HG02970 (cell line): Measurements from ENCODE around the gene L1TD1.
"Not testable (repeated sequence)": the region's sequence is repeated elsewhere in the genome, so short reads cannot be mapped to it uniquely, and the experiment has no call there.

Source experiments
- ATAC-seq: cut with Tn5 transposase; IDR thresholded peaks from one replicate; pipeline ENCODE4 v1.9.1; 2021; ENCODE audit warnings: mild to moderate bottlenecking, moderate library complexity, moderate number of reproducible peaks; ENCODE audit not compliant: unreplicated experiment, low FRiP score

L1TD1 gene

DNA sequence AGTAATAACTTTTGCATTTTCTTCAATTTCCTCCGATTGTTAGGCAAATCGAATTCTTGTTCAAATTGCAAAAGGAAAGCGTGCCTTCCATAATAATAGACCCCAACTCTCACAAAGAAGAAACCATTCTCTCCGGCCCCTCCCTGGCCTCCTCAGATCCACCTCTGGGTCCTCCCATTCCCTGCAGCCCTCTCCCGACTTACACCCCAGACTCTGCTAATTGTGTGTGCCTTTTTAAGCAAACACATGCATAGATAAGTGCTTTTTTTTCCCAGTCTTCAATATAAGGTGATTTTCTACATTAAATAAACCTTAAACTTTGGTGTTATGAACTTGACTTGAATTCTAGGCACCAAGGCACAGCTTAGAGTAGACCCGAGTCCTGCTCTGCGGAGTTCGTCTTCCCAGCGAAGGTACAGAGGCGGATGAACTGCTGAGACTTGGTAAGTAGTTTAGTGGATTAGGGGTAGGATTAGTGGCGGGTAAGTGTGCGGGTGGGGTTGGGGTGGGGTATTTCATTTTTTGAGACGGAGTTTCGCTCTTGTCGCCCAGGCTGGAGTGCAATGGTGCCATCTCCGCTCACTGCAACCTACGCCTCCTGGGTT, 1.5 kb downstream of the L1TD1 start:
- no peak for ATAC-seq

GRCh38 chr1:62198069-62198780, 3.6 kb downstream of the L1TD1 start:
- no peak for ATAC-seq

- no peak for ATAC-seq
These were observed 4.1 kb downstream of the L1TD1 start for GRCh38 chr1:62198781-62199125.

DNA sequence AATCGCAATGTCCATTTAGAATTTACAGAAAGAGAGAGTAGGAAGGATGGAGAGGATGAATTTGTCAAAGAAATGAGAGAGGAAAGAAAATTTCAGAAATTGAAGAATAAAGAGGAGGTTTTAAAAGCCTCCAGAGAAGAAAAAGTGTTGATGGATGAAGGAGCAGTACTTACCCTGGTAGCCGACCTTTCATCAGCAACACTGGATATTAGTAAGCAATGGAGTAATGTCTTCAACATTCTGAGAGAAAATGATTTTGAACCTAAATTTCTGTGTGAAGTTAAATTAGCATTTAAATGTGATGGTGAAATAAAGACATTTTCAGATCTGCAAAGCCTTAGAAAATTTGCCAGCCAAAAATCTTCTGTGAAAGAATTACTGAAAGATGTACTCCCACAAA, 12.5 kb downstream of the L1TD1 start:
- ATAC-seq: no peak

DNA sequence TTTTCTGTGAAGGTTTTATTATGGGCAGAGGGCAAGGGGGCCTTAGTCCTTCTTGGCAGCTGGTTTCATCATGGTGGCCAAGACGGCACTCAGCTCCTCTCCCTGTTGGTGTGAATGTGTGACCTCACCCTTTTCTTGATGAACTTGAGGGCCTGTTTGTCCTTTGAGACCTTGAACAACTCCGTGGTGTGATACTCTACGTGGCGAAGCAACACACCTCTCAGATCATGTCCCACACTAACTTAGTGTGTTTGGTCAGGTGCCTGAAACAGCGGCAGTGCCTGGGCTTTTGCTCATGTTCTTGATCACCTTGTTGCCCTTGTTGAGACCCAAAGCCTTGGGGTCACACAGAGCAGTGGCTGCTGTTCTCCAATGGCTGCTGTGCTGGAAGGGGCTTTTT, 13.4 kb downstream of the L1TD1 start:
- ATAC-seq: no peak

- ATAC-seq: no peak
These were observed 14.3 kb downstream of the L1TD1 start for GRCh38 chr1:62208970-62209369.

GRCh38 chr1:62209931-62210595, 15.4 kb downstream of the L1TD1 start:
- no peak for ATAC-seq

GRCh38 chr1:62210960-62211359, 16.3 kb downstream of the L1TD1 start:
- no peak for ATAC-seq

DNA sequence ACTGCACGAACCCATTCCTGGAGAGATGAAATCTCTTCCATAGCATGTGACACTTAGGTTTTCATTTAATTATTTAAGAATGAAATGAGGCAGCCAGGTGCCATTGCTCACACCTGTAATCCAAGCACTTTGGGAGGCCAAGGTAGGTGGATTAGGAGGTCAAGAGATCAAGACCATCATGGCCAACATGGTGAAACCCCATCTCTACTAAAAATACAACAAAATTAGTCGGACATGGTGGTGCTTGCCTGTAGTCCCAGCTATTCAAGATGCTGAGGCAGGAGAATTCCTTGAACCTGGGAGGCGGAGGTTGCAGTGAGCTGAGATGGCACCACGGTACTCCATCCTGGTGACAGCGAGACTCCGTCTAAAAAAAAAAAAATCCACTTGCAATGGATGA, 17.8 kb downstream of the L1TD1 start:
- ATAC-seq: no peak

DNA sequence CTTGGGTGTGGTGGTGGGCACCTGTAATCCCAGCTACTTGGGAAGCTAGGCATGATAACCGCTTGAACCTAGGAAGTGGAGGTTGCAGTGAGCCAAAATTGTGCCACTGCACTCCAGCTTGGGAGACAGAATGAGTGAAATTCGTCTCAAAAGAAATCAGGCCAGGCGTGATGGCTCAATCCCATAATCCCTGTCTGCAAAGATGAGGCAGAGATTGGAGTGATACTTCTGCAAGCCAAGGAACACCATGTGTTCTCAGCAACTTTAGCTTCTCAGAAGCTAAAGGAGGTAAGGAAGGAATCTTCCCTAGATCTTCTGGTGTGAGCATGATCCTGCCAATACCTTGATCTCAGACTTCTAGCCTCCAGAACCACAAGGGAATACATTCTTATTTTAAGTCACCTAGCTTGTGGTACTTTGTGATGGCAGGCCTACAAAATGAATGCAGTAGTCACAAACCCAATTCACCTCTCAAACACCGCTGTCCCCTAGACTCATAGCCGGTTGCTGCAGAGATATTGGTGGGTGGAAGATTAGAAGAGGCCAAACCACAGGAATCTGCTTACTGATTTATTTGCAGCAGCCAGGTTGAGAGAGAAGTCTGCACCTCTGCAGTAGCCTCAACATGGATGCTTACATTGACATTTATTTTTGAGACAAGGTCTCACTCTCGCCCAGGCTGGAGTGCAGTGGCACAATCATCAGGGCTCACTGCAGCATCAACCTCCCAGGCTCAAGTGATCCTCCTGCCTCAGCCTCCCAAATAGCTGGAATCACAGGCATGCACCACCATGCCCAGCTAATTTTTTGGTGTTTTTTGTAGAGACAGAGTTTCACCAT, 18.6 kb downstream of the L1TD1 start:
- ATAC-seq: no peak

GRCh38 chr1:62218604-62219003, 24.0 kb downstream of the L1TD1 start:
- ATAC-seq: no peak

GRCh38 chr1:62220456-62220855, 25.8 kb downstream of the L1TD1 start:
- ATAC-seq: not testable (repeated sequence)

GRCh38 chr1:62221171-62221570, 26.5 kb downstream of the L1TD1 start:
- no peak for ATAC-seq

- ATAC-seq: no peak
These were observed 27.7 kb downstream of the L1TD1 start for GRCh38 chr1:62222321-62222720.

DNA sequence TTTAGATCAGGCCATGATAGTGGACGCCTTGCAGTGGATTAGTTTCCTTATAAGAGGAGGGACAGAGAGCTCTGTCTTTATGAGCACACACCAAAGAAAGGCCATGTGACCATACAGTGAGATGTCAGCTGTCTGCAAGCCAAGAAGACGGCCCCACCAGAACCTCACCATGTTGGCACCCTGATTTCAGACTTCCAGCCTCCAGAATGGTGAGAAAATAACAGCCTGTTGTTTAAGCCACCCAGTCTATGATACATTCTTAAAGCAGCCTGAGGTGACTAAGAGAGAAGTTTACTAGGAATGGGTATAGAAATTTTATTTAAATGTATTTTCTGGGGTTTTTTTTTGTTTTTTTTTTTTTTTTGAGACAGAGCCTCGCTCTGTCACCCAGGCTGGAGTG, 29.5 kb downstream of the L1TD1 start:
- no peak for ATAC-seq

DNA sequence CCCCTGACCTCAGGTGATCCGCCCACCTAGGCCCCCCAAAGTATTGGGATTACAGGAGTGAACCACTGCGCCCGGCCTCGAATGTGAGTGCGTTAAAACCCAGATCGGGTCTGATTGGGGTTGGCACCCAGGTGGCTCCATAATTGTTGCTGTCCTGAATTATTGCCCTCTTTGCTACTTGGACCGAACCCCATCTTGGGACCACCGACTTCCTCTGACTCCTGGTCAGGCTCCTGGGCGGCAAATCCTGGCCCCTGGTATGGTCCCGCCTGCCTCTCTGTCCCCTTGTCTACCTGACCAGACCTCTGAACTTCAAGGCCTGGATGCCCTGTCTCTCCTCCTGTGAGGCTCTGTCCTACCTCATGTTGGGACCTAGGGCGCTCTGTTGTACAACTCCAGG, 32.8 kb downstream of the L1TD1 start:
- no peak for ATAC-seq

DNA sequence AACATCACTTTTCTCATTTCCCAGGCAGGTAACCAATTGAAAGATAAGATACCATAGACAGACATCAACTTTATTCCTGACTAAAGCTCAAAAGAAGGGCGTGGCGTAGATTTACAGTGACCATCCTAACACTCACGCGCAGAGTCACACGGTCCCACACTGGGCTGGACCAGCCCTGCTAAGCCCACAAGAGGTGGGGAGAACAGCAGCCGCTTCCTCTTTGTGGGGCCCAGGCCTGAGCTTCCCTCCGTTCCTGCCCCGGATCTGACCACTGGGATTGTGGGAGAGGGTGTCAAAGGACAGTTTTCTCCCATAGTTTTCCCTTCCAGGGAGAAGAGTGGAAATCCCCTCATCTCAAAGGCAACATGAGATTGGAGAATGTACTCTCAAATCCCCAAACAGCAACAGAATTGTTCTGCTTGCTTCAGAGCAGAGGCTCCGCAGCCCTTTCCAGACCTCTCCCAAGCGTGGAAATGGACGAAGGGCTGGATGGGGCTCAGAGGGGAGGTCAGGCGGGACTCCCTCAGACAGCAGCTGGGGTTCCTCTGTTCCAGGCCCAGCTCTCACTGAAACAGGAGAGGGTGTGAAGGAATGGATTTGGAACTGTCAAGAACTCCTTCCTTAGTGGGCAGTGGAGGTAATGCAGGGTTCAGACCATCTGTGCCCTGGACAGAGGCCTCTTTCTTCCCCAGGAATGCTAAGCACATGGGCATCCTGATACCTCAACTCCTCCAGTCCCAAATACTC, 33.7 kb downstream of the L1TD1 start:
- ATAC-seq: no peak

DNA sequence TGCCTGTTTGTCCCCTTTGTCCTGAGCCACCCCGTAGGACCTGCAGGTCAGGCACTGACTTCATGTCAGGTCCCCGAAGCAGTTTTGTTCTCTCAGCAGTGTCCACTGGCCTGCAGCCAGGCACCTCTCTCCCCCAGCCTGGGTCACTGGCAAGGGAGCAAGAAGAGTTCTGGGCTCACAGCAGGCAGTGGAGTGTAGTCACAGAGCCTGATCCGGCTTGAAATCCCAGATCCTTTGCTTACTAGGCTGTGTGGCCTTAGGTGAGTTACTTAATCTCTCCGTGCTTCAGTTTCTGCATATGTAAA, 34.2 kb downstream of the L1TD1 start:
- no peak for ATAC-seq

GRCh38 chr1:62229468-62229867, 34.8 kb downstream of the L1TD1 start:
- ATAC-seq: no peak

DNA sequence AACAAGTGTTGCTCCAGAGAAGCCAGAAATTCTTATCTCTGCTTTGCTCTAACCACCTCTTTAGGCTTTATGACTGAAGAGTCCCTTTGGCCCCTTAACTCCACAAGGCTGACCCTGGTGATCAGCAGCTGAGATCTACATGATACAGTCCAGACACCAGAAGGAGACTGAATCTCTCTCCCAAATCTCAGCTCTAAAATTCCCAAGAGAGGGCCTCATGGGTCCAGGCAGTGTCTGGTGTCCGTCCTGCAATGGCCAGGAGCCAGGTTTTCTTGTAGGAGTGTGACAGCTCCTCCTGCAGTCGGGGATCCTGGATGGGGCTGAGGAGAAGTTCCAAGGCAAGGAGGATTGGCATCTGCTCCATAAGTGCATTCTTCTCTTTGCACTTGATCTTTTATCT, 35.3 kb downstream of the L1TD1 start:
- ATAC-seq: no peak

DNA sequence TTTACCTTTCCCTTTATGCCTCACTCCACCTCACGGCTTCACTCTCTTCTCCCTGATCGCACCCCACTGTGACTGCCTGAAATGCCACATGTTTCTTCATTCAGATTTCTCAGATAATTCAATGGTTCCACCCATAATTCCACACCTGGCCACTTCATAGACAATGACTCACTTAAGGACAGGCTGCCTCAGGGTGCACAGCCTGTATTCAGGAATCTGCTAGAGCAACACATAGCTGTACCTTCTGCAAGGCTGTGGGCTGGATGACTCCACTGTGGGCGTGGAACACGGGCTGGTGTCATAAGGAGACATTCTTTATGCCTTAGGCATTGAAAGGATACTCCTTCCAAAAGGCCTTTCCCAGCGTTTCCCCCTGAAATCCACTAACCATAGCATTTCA, 36.1 kb downstream of the L1TD1 start:
- ATAC-seq: no peak
